Measurements from ENCODE around the gene LIMA1. TPM values are rescaled to one million over a fixed set of nuclear protein-coding genes. Genes with fewer than 3 reads are reported as not detected.
"Not testable (repeated sequence)": the region's sequence is repeated elsewhere in the genome, so short reads cannot be mapped to it uniquely, and the experiment has no call there.

The LIMA1 gene
- total RNA-seq, 2 experiments from 2014 or later = 6.2 to 20.4 TPM

DNA sequence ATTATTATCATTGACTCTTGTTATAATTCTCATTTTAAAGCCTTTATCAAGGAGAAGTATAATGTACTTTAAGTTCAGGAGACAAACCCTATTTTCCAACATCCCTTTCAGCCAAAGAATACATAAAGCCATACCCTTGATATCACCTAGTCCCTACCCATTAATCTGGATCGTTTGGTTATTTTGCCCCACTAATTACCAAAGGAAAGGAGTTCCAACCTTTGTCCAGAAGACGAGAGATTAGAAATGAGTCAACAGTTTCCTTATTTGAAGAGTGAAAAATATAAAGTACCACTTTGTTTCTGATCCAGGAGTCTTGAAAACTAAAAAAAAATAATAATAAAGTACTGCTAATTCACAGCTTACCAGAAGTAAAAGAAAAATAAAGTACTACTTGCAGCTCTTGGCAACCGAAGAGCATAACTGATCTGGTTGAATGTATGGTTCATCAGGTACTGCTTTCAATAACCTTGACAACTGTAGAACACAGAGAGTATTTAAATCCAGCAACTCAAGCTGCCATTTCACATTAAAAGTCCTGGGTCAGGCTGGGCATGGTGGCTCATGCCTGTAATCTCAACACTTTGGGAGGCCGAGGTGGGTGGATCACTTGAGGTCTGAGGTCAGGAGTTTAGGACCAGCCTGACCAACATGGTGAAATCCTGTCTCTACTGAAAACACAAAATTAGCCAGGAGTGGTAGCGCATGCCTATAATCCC is 33.7 kb downstream of the LIMA1 start:
- H3K4me2 ChIP-seq (ENCODE audit: low read length) = no peak overlapping the region
- TF ChIP-seq EZH2phosphoT487 (IDR thresholded peaks at IDR 0.05; ENCODE audit: borderline replicate concordance, low read depth, low read length) = no peak
- TF ChIP-seq, protein P1, sequence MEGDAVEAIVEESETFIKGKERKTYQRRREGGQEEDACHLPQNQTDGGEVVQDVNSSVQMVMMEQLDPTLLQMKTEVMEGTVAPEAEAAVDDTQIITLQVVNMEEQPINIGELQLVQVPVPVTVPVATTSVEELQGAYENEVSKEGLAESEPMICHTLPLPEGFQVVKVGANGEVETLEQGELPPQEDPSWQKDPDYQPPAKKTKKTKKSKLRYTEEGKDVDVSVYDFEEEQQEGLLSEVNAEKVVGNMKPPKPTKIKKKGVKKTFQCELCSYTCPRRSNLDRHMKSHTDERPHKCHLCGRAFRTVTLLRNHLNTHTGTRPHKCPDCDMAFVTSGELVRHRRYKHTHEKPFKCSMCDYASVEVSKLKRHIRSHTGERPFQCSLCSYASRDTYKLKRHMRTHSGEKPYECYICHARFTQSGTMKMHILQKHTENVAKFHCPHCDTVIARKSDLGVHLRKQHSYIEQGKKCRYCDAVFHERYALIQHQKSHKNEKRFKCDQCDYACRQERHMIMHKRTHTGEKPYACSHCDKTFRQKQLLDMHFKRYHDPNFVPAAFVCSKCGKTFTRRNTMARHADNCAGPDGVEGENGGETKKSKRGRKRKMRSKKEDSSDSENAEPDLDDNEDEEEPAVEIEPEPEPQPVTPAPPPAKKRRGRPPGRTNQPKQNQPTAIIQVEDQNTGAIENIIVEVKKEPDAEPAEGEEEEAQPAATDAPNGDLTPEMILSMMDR (conservative IDR thresholded peaks at IDR 0.05; ENCODE audit: low read length) = no peak
- H3K9me2 ChIP-seq (ENCODE audit: insufficient read depth, low read length) = no peaks in the 10 kb centered on the region
- H2AFZ ChIP-seq (ENCODE audit: low read length) = no peak overlapping the region
- peaks cover 5% of the 10 kb centered on the region for H3K4me1 ChIP-seq (ENCODE audit: insufficient read depth, low read length, poor library complexity, severe bottlenecking)
- no peaks in the 10 kb centered on the region for H3K79me2 ChIP-seq (ENCODE audit: insufficient read depth, low read depth, low read length)
- no peaks in the 10 kb centered on the region for H3K36me3 ChIP-seq (ENCODE audit: insufficient read depth, low read length)
- BruUV-seq (replicated peaks) = no TSS peak
- H3K9me3 ChIP-seq (ENCODE audit: low read length) = no peaks in the 10 kb centered on the region
- ChIA-PET POLR2A (interaction anchor here (0.6 kb wide), 1 partner anchor 795 kb away, joined by 6 read pairs; no protein-coding TSS in a partner anchor), CTCF (ENCODE audit: unreplicated experiment) (no interaction called here)
- H3K4me3 ChIP-seq (ENCODE audit: low read depth, low read length, poor library complexity, severe bottlenecking) = no peak overlapping the region
- no peaks in the 10 kb centered on the region for H4K20me1 ChIP-seq (ENCODE audit: insufficient read depth, low read length)
- H3K27ac ChIP-seq (ENCODE audit: low read depth, low read length, poor library complexity, severe bottlenecking) = no peak overlapping the region
- intact Hi-C loops (cut with micrococcal nuclease; ENCODE audit: unreplicated experiment) = no loop called here
- no peak for DNase-seq (ENCODE audit: low spot score)

DNA sequence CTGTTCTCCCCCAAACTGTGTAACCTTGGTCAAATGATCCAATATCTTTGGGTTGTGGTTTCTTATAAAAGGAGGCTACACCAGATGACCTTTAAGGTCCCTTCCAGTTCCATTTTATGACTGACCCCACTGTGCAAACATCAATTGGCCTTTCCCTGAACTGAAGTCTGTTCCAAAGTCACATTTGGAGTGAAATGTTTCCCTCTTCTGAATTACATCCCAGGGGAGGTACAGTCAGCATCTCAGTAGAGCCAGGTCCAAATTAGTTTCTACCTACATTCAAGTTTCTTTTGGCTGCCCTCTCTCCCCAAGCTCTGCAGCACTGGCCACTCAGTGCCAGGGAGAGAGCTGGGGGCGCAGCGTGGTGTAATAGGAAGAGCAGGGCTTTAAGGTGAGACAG is 34.4 kb downstream of the LIMA1 start:
- Histone ChIP-seq H3K9me2 (ENCODE audit: insufficient read depth, low read length) (no peaks in the 10 kb centered on the region), H3K79me2 (ENCODE audit: insufficient read depth, low read depth, low read length) (no peaks in the 10 kb centered on the region), H3K4me2 (ENCODE audit: low read length) (no peak overlapping the region), H3K27ac (ENCODE audit: low read depth, low read length, poor library complexity, severe bottlenecking) (no peak overlapping the region), H3K4me1 (ENCODE audit: insufficient read depth, low read length, poor library complexity, severe bottlenecking) (peaks cover under 1% of the 10 kb centered on the region), H3K9me3 (ENCODE audit: low read length) (no peaks in the 10 kb centered on the region), H3K4me3 (ENCODE audit: low read depth, low read length, poor library complexity, severe bottlenecking) (no peak overlapping the region), H3K36me3 (ENCODE audit: insufficient read depth, low read length) (no peaks in the 10 kb centered on the region), H2AFZ (ENCODE audit: low read length) (no peak overlapping the region), H4K20me1 (ENCODE audit: insufficient read depth, low read length) (no peaks in the 10 kb centered on the region)
- TF ChIP-seq, protein P1 (conservative IDR thresholded peaks at IDR 0.05; ENCODE audit: low read length) = no peak
- TF ChIP-seq EZH2phosphoT487 (IDR thresholded peaks at IDR 0.05; ENCODE audit: borderline replicate concordance, low read depth, low read length) = no peak
- intact Hi-C loops (cut with micrococcal nuclease; ENCODE audit: unreplicated experiment) = no loop called here
- BruUV-seq (replicated peaks) = no TSS peak
- ChIA-PET POLR2A (no interaction called here), CTCF (ENCODE audit: unreplicated experiment) (no interaction called here)
- DNase-seq (ENCODE audit: low spot score) = no peak

DNA sequence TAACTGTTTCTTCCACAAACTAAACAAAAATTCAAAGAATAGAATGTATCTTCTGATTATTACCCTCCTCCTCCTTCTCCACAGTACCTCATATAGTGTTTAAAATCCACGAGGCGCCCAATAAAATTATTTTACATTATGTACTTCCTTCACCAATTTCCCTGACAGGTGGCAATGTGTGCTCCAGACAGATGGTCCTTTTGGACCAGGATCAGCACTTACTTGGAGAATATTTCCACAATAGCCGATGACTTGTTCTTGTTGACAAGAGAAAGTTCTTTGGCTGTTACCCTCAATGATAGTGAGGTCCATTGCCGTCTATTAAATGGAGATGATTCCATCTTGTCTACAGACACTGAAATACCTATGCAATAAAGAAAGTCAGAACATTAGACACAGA is 34.9 kb downstream of the LIMA1 start:
- H3K9me3 ChIP-seq (ENCODE audit: low read length) = no peaks in the 10 kb centered on the region
- ChIA-PET POLR2A (interaction anchor here (0.6 kb wide), 1 partner anchor 37 kb away, joined by 3 read pairs; no protein-coding TSS in a partner anchor), CTCF (ENCODE audit: unreplicated experiment) (no interaction called here)
- H3K27ac ChIP-seq (ENCODE audit: low read depth, low read length, poor library complexity, severe bottlenecking) = no peak overlapping the region
- no peak overlapping the region for H3K4me3 ChIP-seq (ENCODE audit: low read depth, low read length, poor library complexity, severe bottlenecking)
- no peaks in the 10 kb centered on the region for H3K9me2 ChIP-seq (ENCODE audit: insufficient read depth, low read length)
- H3K36me3 ChIP-seq (ENCODE audit: insufficient read depth, low read length) = no peaks in the 10 kb centered on the region
- intact Hi-C loops (cut with micrococcal nuclease; ENCODE audit: unreplicated experiment) = no loop called here
- no peak overlapping the region for H3K4me2 ChIP-seq (ENCODE audit: low read length)
- BruUV-seq (replicated peaks) = no TSS peak
- H3K4me1 ChIP-seq (ENCODE audit: insufficient read depth, low read length, poor library complexity, severe bottlenecking) = no peaks in the 10 kb centered on the region
- H4K20me1 ChIP-seq (ENCODE audit: insufficient read depth, low read length) = no peaks in the 10 kb centered on the region
- TF ChIP-seq, protein P1 (conservative IDR thresholded peaks at IDR 0.05; ENCODE audit: low read length) = no peak
- no peak for TF ChIP-seq EZH2phosphoT487 (IDR thresholded peaks at IDR 0.05; ENCODE audit: borderline replicate concordance, low read depth, low read length)
- H3K79me2 ChIP-seq (ENCODE audit: insufficient read depth, low read depth, low read length) = no peaks in the 10 kb centered on the region
- H2AFZ ChIP-seq (ENCODE audit: low read length) = no peak overlapping the region
- DNase-seq (ENCODE audit: low spot score) = no peak

DNA sequence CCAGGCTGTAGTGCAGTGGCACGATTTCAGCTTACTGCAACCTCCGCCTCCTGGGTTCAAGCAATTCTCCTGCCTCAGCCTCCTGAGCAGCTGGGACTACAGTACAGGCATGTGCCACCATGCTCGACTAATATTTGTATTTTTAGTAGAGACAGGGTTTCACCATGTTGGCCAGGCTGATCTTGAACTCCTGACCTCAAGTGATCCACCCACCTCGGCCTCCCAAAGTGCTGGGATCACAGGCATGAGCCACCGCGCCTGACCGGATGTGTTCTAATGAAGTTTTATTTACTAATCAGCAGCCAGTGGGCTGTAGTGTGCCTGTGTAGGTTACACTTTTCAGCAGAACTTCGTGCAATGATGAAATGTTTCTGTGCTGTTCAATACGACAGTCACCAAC is 35.7 kb downstream of the LIMA1 start:
- H3K36me3 ChIP-seq (ENCODE audit: insufficient read depth, low read length); intact Hi-C loops (cut with micrococcal nuclease; ENCODE audit: unreplicated experiment); DNase-seq (ENCODE audit: low spot score); POLR2A ChIA-PET; H3K79me2 ChIP-seq (ENCODE audit: insufficient read depth, low read depth, low read length); H3K4me2 ChIP-seq (ENCODE audit: low read length); H3K9me3 ChIP-seq (ENCODE audit: low read length); BruUV-seq (replicated peaks); H3K27ac ChIP-seq (ENCODE audit: low read depth, low read length, poor library complexity, severe bottlenecking); H4K20me1 ChIP-seq (ENCODE audit: insufficient read depth, low read length); H2AFZ ChIP-seq (ENCODE audit: low read length); H3K4me3 ChIP-seq (ENCODE audit: low read depth, low read length, poor library complexity, severe bottlenecking); H3K9me2 ChIP-seq (ENCODE audit: insufficient read depth, low read length); H3K4me1 ChIP-seq (ENCODE audit: insufficient read depth, low read length, poor library complexity, severe bottlenecking): not testable (repeated sequence)
- CTCF ChIA-PET (ENCODE audit: unreplicated experiment) = interaction anchor here (0.5 kb wide), 1 partner anchor 11 kb away, joined by 3 read pairs; no protein-coding TSS in a partner anchor
